Thyroid gland (tissue), 4 donors: Measurements from ENCODE around the gene CRYBG3. TPM values are rescaled to one million over a fixed set of nuclear protein-coding genes. Genes with fewer than 3 reads are reported as not detected.

Source experiments
- DNase-seq, 2 donors: peaks; one replicate each; pipeline ENCODE4 v3.0.0-alpha.2; 2019
- H3K27ac ChIP-seq, 3 donors: fragments of 200-600 bp; sonication (generic); 1 replicate in 2 of 3; 2 replicates in 1 of 3; pipeline ENCODE4 v1.5.1; 2016 to 2019; ENCODE audit warnings: mild to moderate bottlenecking in 1 of 3, moderate library complexity in 1 of 3
- H3K27me3 ChIP-seq: fragments of 200-600 bp; sonication (generic); one replicate; pipeline ENCODE4 v1.5.1; 2019
- H3K36me3 ChIP-seq, 2 donors: fragments of 200-600 bp; sonication (generic); one replicate each; pipeline ENCODE4 v1.5.1; 2016 to 2019
- H3K4me1 ChIP-seq, 2 donors: fragments of 200-600 bp; sonication (generic); one replicate each; pipeline ENCODE4 v1.5.1; 2017 to 2019
- H3K4me3 ChIP-seq, 3 donors: fragments of 200-600 bp; sonication (generic); replicated peaks in 1 of 3; 1 replicate in 2 of 3; 2 replicates in 1 of 3; pipeline ENCODE4 v1.5.1; 2016; ENCODE audit warnings: mild to moderate bottlenecking in 1 of 3
- H3K9me3 ChIP-seq: fragments of 200-600 bp; sonication (generic); one replicate; pipeline ENCODE4 v1.5.1; 2017
- POLR2A ChIP-seq, 2 donors: fragments of 450-650 bp; IDR thresholded peaks; one replicate each; pipeline ENCODE4 v1.6.1; 2017; ENCODE audit warnings: antibody characterized with exemption in 2 of 2, mild to moderate bottlenecking in 2 of 2, moderate library complexity in 1 of 2
- WGBS, 2 donors: methylation state at CpG; one replicate each; pipeline ENCODE4 v1.1.5; 2017; 5-methylcytosine and 5-hydroxymethylcytosine counted together
- intact Hi-C: fragments of 100-400 bp; cut with DNase I; formaldehyde crosslinking; loops from one replicate; pipeline ENCODE4 v1.15.1; 2023
- total RNA-seq, 4 donors: library from RNA; depleted of rRNA; stranded (reverse); fragments of >200 nt; gene quantifications; one replicate each; pipeline ENCODE4 v1.2.3, GENCODE V29; 2016
- TF ChIP-seq, protein P1 (sequence below), 6 experiments: fragments of 200-600 bp in 3 of 6; fragments of 450-650 bp in 3 of 6; sonication (generic) in 3 of 6; IDR thresholded peaks; one replicate each; pipeline ENCODE4 v1.5.1; 2016 to 2019; ENCODE audit warnings: antibody characterized with exemption in 6 of 6, mild to moderate bottlenecking in 2 of 6, inconsistent platforms in 1 of 6, moderate library complexity in 1 of 6

CRYBG3 gene
- total RNA-seq, 4 donors from 2014 or later, result 65.3 to 108 (median 79.4) TPM

GRCh38 chr3:97957617-97958311, 136.0 kb downstream of the CRYBG3 start:
- Histone ChIP-seq H3K27me3 (no peaks in the 10 kb centered on the region), H3K27ac (peak overlapping the region; percentile 70 to 85 (median 84)), H3K36me3 (peaks cover 8 to 16% of the 10 kb centered on the region in 2 donors), H3K4me1 (peaks cover 48 to 60% of the 10 kb centered on the region in 2 donors), H3K4me3 (no peak overlapping the region), H3K9me3 (no peaks in the 10 kb centered on the region)
- DNase-seq, result peak; percentile 83 to 85
- intact Hi-C loops, result no loop called here
- 31 to 37% methylated on average over 8 of the region's 8 CpGs for WGBS, 2 donors
- TF ChIP-seq, protein P1, sequence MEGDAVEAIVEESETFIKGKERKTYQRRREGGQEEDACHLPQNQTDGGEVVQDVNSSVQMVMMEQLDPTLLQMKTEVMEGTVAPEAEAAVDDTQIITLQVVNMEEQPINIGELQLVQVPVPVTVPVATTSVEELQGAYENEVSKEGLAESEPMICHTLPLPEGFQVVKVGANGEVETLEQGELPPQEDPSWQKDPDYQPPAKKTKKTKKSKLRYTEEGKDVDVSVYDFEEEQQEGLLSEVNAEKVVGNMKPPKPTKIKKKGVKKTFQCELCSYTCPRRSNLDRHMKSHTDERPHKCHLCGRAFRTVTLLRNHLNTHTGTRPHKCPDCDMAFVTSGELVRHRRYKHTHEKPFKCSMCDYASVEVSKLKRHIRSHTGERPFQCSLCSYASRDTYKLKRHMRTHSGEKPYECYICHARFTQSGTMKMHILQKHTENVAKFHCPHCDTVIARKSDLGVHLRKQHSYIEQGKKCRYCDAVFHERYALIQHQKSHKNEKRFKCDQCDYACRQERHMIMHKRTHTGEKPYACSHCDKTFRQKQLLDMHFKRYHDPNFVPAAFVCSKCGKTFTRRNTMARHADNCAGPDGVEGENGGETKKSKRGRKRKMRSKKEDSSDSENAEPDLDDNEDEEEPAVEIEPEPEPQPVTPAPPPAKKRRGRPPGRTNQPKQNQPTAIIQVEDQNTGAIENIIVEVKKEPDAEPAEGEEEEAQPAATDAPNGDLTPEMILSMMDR (IDR thresholded peaks at IDR 0.05), result no peak
- no peak for TF ChIP-seq POLR2A (IDR thresholded peaks at IDR 0.05)

- no peak for TF ChIP-seq POLR2A (IDR thresholded peaks at IDR 0.05)
- TF ChIP-seq, protein P1 (IDR thresholded peaks at IDR 0.05), result no peak
- no peak overlapping the region for H3K4me3 ChIP-seq
- peaks cover 52 to 60% of the 10 kb centered on the region in 2 donors for H3K4me1 ChIP-seq
- intact Hi-C loops, result no loop called here
- no peaks in the 10 kb centered on the region for H3K9me3 ChIP-seq
- peak overlapping the region; percentile 61 to 85 (median 84) for H3K27ac ChIP-seq
- H3K36me3 ChIP-seq, result peaks cover 8 to 13% of the 10 kb centered on the region in 2 donors
- no peaks in the 10 kb centered on the region for H3K27me3 ChIP-seq
- peak; percentile 29 to 36 for DNase-seq
- 57 to 62% methylated on average over 2 of the region's 2 CpGs for WGBS, 2 donors
Observed at GRCh38 chr3:97958396-97958795, 136.6 kb downstream of the CRYBG3 start.

DNA sequence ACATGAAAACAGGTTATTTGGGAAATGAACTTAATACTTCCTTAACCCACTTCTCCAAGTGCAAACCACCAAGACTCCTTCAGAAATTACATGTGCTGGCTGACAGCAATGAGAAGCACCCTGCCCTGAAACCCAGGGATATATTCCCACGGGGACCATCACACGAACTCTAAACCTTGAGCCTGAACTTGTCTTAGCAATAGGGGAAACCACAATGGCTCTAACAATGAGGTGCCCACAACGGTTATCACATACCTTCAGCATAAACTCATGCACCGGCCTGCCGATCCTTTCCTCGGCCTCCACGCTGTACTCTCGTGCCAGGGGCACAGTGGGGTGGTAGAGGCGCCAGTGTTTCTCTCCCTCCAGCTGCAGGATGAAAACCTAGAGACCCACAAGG, 137.0 kb downstream of the CRYBG3 start:
- TF ChIP-seq, protein P1 (IDR thresholded peaks at IDR 0.05), result no peak
- no peak for TF ChIP-seq POLR2A (IDR thresholded peaks at IDR 0.05)
- intact Hi-C loops, result no loop called here
- WGBS, 2 donors, result 93 to 94% methylated on average over 9 of the region's 9 CpGs
- Histone ChIP-seq H3K27ac (peak overlapping the region; percentile 61 to 85 (median 84)), H3K4me1 (peaks cover 56 to 64% of the 10 kb centered on the region in 2 donors), H3K36me3 (peaks cover 8 to 9% of the 10 kb centered on the region in 2 donors), H3K9me3 (no peaks in the 10 kb centered on the region), H3K27me3 (no peaks in the 10 kb centered on the region), H3K4me3 (no peak overlapping the region)
- DNase-seq, result no peak

DNA sequence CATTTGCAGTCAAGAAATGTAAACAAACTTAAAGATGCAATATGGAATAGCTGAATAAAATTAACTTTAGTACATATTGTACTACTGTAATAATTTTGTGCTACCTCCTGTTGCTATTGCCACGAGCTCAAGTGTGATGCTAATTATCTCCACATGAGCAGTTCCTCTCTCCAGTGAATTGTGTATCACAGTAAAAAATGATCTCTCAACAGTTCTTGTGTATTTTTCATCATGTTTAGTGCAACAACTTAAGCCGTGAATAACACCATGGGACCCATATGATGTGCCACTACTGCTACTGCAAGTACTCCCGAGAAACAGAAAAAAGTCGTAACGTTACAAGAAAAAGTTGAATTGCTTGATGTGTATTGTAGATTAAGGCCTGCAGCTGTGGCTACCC, 138.1 kb downstream of the CRYBG3 start:
- no peaks in the 10 kb centered on the region for H3K27me3 ChIP-seq
- peaks cover 58 to 69% of the 10 kb centered on the region in 2 donors for H3K4me1 ChIP-seq
- H3K4me3 ChIP-seq, result no peak overlapping the region
- TF ChIP-seq POLR2A (IDR thresholded peaks at IDR 0.05), result no peak
- TF ChIP-seq, protein P1 (IDR thresholded peaks at IDR 0.05), result no peak
- H3K27ac ChIP-seq, result peak overlapping the region; percentile 16 to 97 (median 31)
- no peaks in the 10 kb centered on the region for H3K9me3 ChIP-seq
- 74 to 83% methylated on average over 5 of the region's 5 CpGs for WGBS, 2 donors
- DNase-seq, result no peak
- intact Hi-C loops, result no loop called here
- no peaks in the 10 kb centered on the region for H3K36me3 ChIP-seq

GRCh38 chr3:97960551-97960950, 138.7 kb downstream of the CRYBG3 start:
- no peaks in the 10 kb centered on the region for H3K27me3 ChIP-seq
- no peaks in the 10 kb centered on the region for H3K9me3 ChIP-seq
- peak overlapping the region; percentile 16 to 97 (median 31) for H3K27ac ChIP-seq
- DNase-seq, result no peak
- intact Hi-C loops, result no loop called here
- peaks cover 58 to 69% of the 10 kb centered on the region in 2 donors for H3K4me1 ChIP-seq
- no peaks in the 10 kb centered on the region for H3K36me3 ChIP-seq
- H3K4me3 ChIP-seq, result no peak overlapping the region
- TF ChIP-seq POLR2A (IDR thresholded peaks at IDR 0.05), result no peak
- TF ChIP-seq, protein P1 (IDR thresholded peaks at IDR 0.05), result no peak
- WGBS, 2 donors, result 86 to 88% methylated on average over 5 of the region's 5 CpGs
